Endodermal cell (in vitro differentiated cells): Measurements from ENCODE around the gene FNBP1. TPM values are rescaled to one million over a fixed set of nuclear protein-coding genes. Genes with fewer than 3 reads are reported as not detected.

Source experiments
- DNase-seq: peaks from one replicate; pipeline ENCODE4 v3.0.0-alpha.2; 2017
- H3K27ac ChIP-seq: 2 replicates; pipeline ENCODE4 v1.5.1; 2013; ENCODE audit warnings: mild to moderate bottlenecking, low read depth, low read length, moderate library complexity
- H3K27me3 ChIP-seq: 2 replicates; pipeline ENCODE4 v1.6.1; 2013; ENCODE audit warnings: mild to moderate bottlenecking, low read length, moderate library complexity; ENCODE audit not compliant: insufficient read depth, control insufficient read depth, poor library complexity, severe bottlenecking
- H3K36me3 ChIP-seq: 2 replicates; pipeline ENCODE4 v1.7.0; 2013; ENCODE audit warnings: mild to moderate bottlenecking, low read length, moderate library complexity; ENCODE audit not compliant: control insufficient read depth, insufficient read depth
- H3K4me1 ChIP-seq: one replicate; pipeline ENCODE4 v1.7.0; 2013; ENCODE audit warnings: low read length; ENCODE audit not compliant: control insufficient read depth, insufficient read depth
- H3K4me3 ChIP-seq: 2 replicates; pipeline ENCODE4 v1.5.1; 2013; ENCODE audit warnings: mild to moderate bottlenecking, low read length, moderate library complexity
- H3K9ac ChIP-seq: 2 replicates; pipeline ENCODE4 v1.6.1; 2013; ENCODE audit warnings: mild to moderate bottlenecking, low read length, moderate library complexity; ENCODE audit not compliant: poor library complexity, severe bottlenecking; ENCODE audit errors: extremely low read depth
- H3K9me3 ChIP-seq: 2 replicates; pipeline ENCODE4 v1.6.1; 2013; ENCODE audit warnings: mild to moderate bottlenecking, low read length, moderate library complexity; ENCODE audit not compliant: control insufficient read depth
- H3K27ac Mint-ChIP-seq: 2 replicates; pipeline ENCODE4 v1.8.0; 2020; ENCODE audit warnings: mixed read lengths
- H3K27me3 Mint-ChIP-seq: 2 replicates; pipeline ENCODE4 v1.8.0; 2021; ENCODE audit warnings: mild to moderate bottlenecking, mixed read lengths; ENCODE audit not compliant: insufficient read depth
- H3K36me3 Mint-ChIP-seq: 2 replicates; pipeline ENCODE4 v1.8.0; 2020; ENCODE audit warnings: low read depth, mixed read lengths
- H3K4me1 Mint-ChIP-seq: 2 replicates; pipeline ENCODE4 v1.8.0; 2020; ENCODE audit warnings: mixed read lengths
- H3K4me3 Mint-ChIP-seq: 2 replicates; pipeline ENCODE4 v1.8.0; 2020; ENCODE audit warnings: mild to moderate bottlenecking, moderate library complexity, mixed read lengths
- H3K9me3 Mint-ChIP-seq: 2 replicates; pipeline ENCODE4 v1.8.0; 2020; ENCODE audit warnings: mild to moderate bottlenecking, mixed read lengths
- WGBS, 2 experiments: methylation state at CpG; one replicate each; pipeline versions ENCODE4 v1.1.5 to v1.1.7; 2013; ENCODE audit warnings: missing lambda C conversion rate in 2 of 2, mixed read lengths in 1 of 2; ENCODE audit not compliant: insufficient coverage in 1 of 2, insufficient read length in 1 of 2; 5-methylcytosine and 5-hydroxymethylcytosine counted together
- total RNA-seq, 2 donors: library from RNA; stranded (reverse); fragmentation: NEBNext Ultra II Directional in 1 of 2; extraction: Animal tissue kit (Norgen Biotek cat#: 25700) in 1 of 2; gene quantifications; 2 replicates in 1 of 2; 3 replicates in 1 of 2; pipeline ENCODE4 v1.2.1, GENCODE V29; 2021
- TF ChIP-seq, protein P1 (sequence below): fragments of 200-600 bp; sonication (generic); conservative IDR thresholded peaks from 2 replicates; pipeline ENCODE4 v1.5.0; 2021; ENCODE audit warnings: antibody characterized with exemption, mild to moderate bottlenecking

The FNBP1 gene
- total RNA-seq, 2 donors from 2014 or later, result 41.4 to 43.3 TPM

DNA sequence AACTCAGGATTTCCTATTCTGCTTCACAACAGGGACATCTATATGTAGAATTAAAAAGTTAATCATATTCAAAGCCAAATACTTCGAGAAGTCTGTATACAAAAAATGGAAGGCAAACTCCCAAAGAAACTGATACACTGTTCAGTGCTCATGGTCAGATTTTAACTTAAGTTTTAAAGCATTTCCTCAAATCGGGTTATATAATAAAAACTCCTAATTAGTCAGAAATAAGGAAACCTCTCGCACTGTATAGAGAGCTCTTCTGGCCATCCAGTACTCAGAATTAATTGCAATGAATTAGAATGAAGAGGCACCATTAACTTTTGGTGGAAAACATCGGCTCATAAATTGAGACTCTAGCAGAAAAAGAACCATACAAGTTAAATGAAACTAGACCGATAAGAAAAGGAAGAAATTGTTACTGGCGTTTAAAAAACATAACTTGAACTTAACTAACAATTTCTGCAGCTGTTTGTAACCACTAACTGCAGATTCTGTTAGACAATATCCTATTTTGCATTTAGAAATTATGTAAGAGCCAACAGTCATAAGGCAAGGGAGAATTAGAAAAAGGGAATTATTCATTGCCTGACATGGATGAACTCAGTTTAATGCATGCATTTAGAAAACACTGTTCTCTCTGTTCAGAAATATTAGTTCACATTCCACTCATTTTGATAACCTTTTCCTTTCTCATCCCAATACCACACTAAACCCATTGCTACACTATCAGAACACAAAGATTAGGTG is 96.6 kb downstream of the FNBP1 start:
- H3K36me3 Mint-ChIP-seq, result peaks cover 21% of the 10 kb centered on the region
- WGBS, 2 experiments, result 95 to 97% methylated on average over 5 to 6 of the region's 6 CpGs
- no peak overlapping the region for H3K4me3 ChIP-seq
- no peak for DNase-seq
- H3K9me3 Mint-ChIP-seq, result peaks cover 17% of the 10 kb centered on the region
- H3K4me1 Mint-ChIP-seq, result no peaks in the 10 kb centered on the region
- no peaks in the 10 kb centered on the region for H3K27me3 Mint-ChIP-seq
- peaks cover 14% of the 10 kb centered on the region for H3K36me3 ChIP-seq
- TF ChIP-seq, protein P1, sequence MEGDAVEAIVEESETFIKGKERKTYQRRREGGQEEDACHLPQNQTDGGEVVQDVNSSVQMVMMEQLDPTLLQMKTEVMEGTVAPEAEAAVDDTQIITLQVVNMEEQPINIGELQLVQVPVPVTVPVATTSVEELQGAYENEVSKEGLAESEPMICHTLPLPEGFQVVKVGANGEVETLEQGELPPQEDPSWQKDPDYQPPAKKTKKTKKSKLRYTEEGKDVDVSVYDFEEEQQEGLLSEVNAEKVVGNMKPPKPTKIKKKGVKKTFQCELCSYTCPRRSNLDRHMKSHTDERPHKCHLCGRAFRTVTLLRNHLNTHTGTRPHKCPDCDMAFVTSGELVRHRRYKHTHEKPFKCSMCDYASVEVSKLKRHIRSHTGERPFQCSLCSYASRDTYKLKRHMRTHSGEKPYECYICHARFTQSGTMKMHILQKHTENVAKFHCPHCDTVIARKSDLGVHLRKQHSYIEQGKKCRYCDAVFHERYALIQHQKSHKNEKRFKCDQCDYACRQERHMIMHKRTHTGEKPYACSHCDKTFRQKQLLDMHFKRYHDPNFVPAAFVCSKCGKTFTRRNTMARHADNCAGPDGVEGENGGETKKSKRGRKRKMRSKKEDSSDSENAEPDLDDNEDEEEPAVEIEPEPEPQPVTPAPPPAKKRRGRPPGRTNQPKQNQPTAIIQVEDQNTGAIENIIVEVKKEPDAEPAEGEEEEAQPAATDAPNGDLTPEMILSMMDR, result no peak
- no peak overlapping the region for H3K27ac Mint-ChIP-seq
- no peak overlapping the region for H3K9ac ChIP-seq
- H3K4me3 Mint-ChIP-seq, result no peak overlapping the region
- no peaks in the 10 kb centered on the region for H3K27me3 ChIP-seq
- H3K9me3 ChIP-seq, result peaks cover 18% of the 10 kb centered on the region
- H3K27ac ChIP-seq, result no peak overlapping the region
- no peaks in the 10 kb centered on the region for H3K4me1 ChIP-seq

DNA sequence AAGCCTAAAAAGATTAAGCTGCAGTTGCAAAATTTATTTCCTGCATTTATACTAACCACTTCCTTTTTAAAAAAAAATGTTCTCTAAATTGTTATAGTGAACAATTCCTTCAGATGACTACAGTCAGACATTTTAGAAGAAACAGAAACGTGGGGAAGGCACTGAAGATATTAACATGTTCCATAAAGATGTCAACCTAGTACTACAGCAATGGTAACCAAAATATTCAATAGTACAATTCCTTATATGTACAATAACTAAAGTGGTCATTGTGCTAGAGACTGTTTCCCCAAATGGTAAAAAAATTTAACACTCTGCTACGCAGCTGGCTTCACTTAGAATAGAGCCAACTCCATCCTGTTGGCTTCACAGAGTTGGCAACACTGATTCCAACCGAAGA is 97.7 kb downstream of the FNBP1 start:
- Mint-ChIP-seq H3K4me1 (no peaks in the 10 kb centered on the region), H3K36me3 (peaks cover 21% of the 10 kb centered on the region), H3K27ac (no peak overlapping the region), H3K9me3 (peaks cover 18% of the 10 kb centered on the region), H3K27me3 (no peaks in the 10 kb centered on the region), H3K4me3 (no peak overlapping the region)
- no peak for DNase-seq
- 88 to 100% methylated on average over 3 of the region's 3 CpGs for WGBS, 2 experiments
- Histone ChIP-seq H3K9ac (no peak overlapping the region), H3K36me3 (peaks cover 14% of the 10 kb centered on the region), H3K9me3 (peaks cover 20% of the 10 kb centered on the region), H3K4me1 (no peaks in the 10 kb centered on the region), H3K4me3 (no peak overlapping the region), H3K27ac (no peak overlapping the region), H3K27me3 (no peaks in the 10 kb centered on the region)
- TF ChIP-seq, protein P1, result no peak

DNA sequence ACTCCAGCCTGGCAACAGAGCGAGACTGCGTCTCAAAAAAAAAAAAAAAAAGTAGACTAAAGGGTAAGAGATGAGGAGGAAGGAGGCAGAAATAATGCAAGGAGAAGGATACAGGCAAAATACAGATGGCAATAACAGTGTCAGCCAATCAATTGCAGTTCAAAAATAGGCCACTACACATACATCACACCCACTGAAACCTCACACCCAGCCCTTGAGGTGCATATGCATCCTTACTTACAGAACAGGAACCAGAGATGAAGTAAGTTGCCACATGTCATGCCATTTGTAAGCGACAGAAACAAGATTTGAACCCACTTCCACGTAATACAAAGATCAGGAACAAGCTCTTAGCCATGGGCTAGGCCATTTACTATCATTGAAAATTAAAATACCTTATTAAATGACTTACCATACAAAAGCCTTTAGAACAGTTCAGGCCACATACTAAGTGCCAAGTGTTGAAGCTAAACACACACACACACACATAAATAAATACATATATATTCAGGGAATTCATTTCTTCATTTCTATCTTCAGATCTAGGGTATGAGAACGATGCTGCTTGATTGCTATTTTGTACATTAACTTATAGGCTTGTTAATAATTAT is 98.4 kb downstream of the FNBP1 start:
- Mint-ChIP-seq H3K36me3 (peaks cover 23% of the 10 kb centered on the region), H3K4me1 (no peaks in the 10 kb centered on the region), H3K27ac (no peak overlapping the region), H3K27me3 (no peaks in the 10 kb centered on the region), H3K9me3 (peaks cover 19% of the 10 kb centered on the region), H3K4me3 (no peak overlapping the region)
- H3K9me3 ChIP-seq, result peaks cover 20% of the 10 kb centered on the region
- DNase-seq, result no peak
- WGBS, 2 experiments, result 93 to 100% methylated on average over 4 of the region's 5 CpGs
- H3K9ac ChIP-seq, result no peak overlapping the region
- H3K4me1 ChIP-seq, result no peaks in the 10 kb centered on the region
- no peak overlapping the region for H3K4me3 ChIP-seq
- TF ChIP-seq, protein P1, result no peak
- no peak overlapping the region for H3K27ac ChIP-seq
- peaks cover 14% of the 10 kb centered on the region for H3K36me3 ChIP-seq
- no peaks in the 10 kb centered on the region for H3K27me3 ChIP-seq
